GM19452 (cell line): ENCODE measurements around the gene TIMM17B.

Experiments
- ATAC-seq: cut with Tn5 transposase; IDR thresholded peaks from one replicate; pipeline ENCODE4 v1.9.1; 2021; ENCODE audit not compliant: unreplicated experiment

The TIMM17B gene

GRCh38 chrX:48897625-48898306 lies at the start of gene TIMM17B, which contains the start of gene PQBP1:
TSS of gene TIMM17B (minus strand) at chrX:48897768. CDS start at chrX:48897749, 19 bp downstream.
TSS of gene PQBP1 (plus strand) at chrX:48897930. CDS start at chrX:48898510, 580 bp downstream.
- peak; percentile 87 for ATAC-seq

GRCh38 chrX:48945517-48946348 lies 48.2 kb upstream of the TIMM17B start:
- ATAC-seq: no peak

GRCh38 chrX:48942895-48943294 lies 45.3 kb upstream of the TIMM17B start:
- no peak for ATAC-seq

GRCh38 chrX:48940404-48940955 lies 42.9 kb upstream of the TIMM17B start:
- ATAC-seq: no peak

GRCh38 chrX:48939524-48940228 lies 42.1 kb upstream of the TIMM17B start:
- ATAC-seq: no peak

GRCh38 chrX:48938721-48939425 lies 41.3 kb upstream of the TIMM17B start:
- peak; percentile 45 for ATAC-seq

GRCh38 chrX:48937054-48937907 lies 39.7 kb upstream of the TIMM17B start:
- peak; percentile 56 for ATAC-seq

- ATAC-seq: no peak
Measured at GRCh38 chrX:48936429-48937053, 39.0 kb upstream of the TIMM17B start.

GRCh38 chrX:48935301-48935670 lies 37.7 kb upstream of the TIMM17B start:
- ATAC-seq: no peak

GRCh38 chrX:48934581-48935300 lies 37.2 kb upstream of the TIMM17B start:
- ATAC-seq: no peak

GRCh38 chrX:48933757-48934156 lies 36.2 kb upstream of the TIMM17B start:
- ATAC-seq: no peak

- ATAC-seq: no peak
Measured at GRCh38 chrX:48927736-48928382, 30.3 kb upstream of the TIMM17B start.

GRCh38 chrX:48927123-48927522 lies 29.6 kb upstream of the TIMM17B start:
- no peak for ATAC-seq

- ATAC-seq: no peak
Measured at GRCh38 chrX:48924270-48924669, 26.7 kb upstream of the TIMM17B start.

- ATAC-seq: no peak
Measured at GRCh38 chrX:48923771-48924170, 26.2 kb upstream of the TIMM17B start.

- ATAC-seq: no peak
Measured at GRCh38 chrX:48920718-48921104, 23.1 kb upstream of the TIMM17B start.

- ATAC-seq: no peak
Measured at GRCh38 chrX:48919947-48920717, 22.6 kb upstream of the TIMM17B start.
